ENCODE results near the gene RUFY3. TPM values are rescaled to one million over a fixed set of nuclear protein-coding genes. Genes with fewer than 3 reads are reported as not detected.
"Not testable (repeated sequence)": the region's sequence is repeated elsewhere in the genome, so short reads cannot be mapped to it uniquely, and the experiment has no call there.

RUFY3 gene
- 10 to 100 TPM; 41.9 to 42.9 TPM for total RNA-seq
- polyA plus RNA-seq: 1 to 10 TPM; 8.4 to 9.3 (median 8.6) TPM
- total RNA-seq: 19.0 to 67.3 (median 51.8) reads per million in 6 experiments

GRCh38 chr4:70721747-70722146 lies at the start of gene RUFY3:
Gene RUFY3 (plus strand): TSS chr4:70721964. CDS start chr4:70722574, 610 bp downstream.
- ATAC-seq: no peak
- peaks cover 8 to 31% (median 25%) of the 10 kb centered on the region in 4 donors for H3K4me1 Mint-ChIP-seq
- H3K27ac Mint-ChIP-seq: peak within 1 kb of the TSS; percentile 25 to 90 (median 80)
- peak within 1 kb of the TSS; percentile 3 to 65 (median 50) for H3K4me3 Mint-ChIP-seq
- POLR2A ChIA-PET: interaction anchor here (0.9 to 2.6 kb wide), 5 partner anchors 13 to 118 kb away, joined by 3 to 16 read pairs (median 5); partner anchors contain the start of gene GRSF1
- DNase-seq: no peak
- no peaks in the 10 kb centered on the region for H3K36me3 Mint-ChIP-seq
- H3K27me3 Mint-ChIP-seq: no peaks in the 10 kb centered on the region
- no peaks in the 10 kb centered on the region for H3K9me3 Mint-ChIP-seq

GRCh38 chr4:70674191-70674590 lies 47.6 kb upstream of the RUFY3 start:
- DNase-seq (no peak), ATAC-seq (no peak)
- no peaks in the 10 kb centered on the region for H3K9me3 Mint-ChIP-seq
- peaks cover 6 to 37% (median 23%) of the 10 kb centered on the region in 4 donors for H3K4me1 Mint-ChIP-seq
- H3K27ac Mint-ChIP-seq: no peak overlapping the region
- POLR2A ChIA-PET: interaction anchor here (1.2 kb wide), 1 partner anchor 11 kb away, joined by 3 read pairs; no protein-coding TSS in a partner anchor
- no peak overlapping the region for H3K4me3 Mint-ChIP-seq
- no peaks in the 10 kb centered on the region for H3K36me3 Mint-ChIP-seq
- peaks cover 0 to 2% (median 0%) of the 10 kb centered on the region in 5 donors for H3K27me3 Mint-ChIP-seq

DNA sequence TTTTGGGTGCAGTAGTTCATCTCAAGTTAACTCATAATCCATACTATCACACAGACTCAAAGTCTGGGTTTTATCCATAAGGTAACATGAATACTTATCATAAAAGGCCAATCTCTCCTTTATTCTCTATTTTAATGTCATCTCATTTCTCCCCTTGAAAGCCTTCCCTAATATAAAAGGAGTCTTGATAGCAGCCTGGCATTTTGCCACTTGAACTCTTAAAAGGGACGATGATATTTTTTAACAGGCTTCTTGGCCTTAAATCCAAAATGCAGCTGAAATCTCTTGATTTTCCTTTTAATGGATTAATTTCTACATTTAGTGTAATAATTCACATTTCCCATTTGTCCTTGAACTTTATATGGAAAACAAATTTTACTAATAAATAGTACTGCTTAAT lies 47.0 kb upstream of the RUFY3 start:
- H3K27me3 Mint-ChIP-seq: peaks cover 0 to 2% (median 0%) of the 10 kb centered on the region in 5 donors

GRCh38 chr4:70676554-70677090 lies 45.1 kb upstream of the RUFY3 start:
- H3K4me1 Mint-ChIP-seq: peaks cover 6 to 51% (median 30%) of the 10 kb centered on the region in 4 donors
- ATAC-seq (no peak), DNase-seq (no peak)
- no peaks in the 10 kb centered on the region for H3K9me3 Mint-ChIP-seq
- H3K27ac Mint-ChIP-seq: peak overlapping the region in 4 of 10 donors; percentile 7 to 43 (median 16)
- H3K27me3 Mint-ChIP-seq: peaks cover 0 to 2% (median 0%) of the 10 kb centered on the region in 5 donors
- H3K4me3 Mint-ChIP-seq: peak overlapping the region in 2 of 10 donors; percentile 41 to 59
- H3K36me3 Mint-ChIP-seq: no peaks in the 10 kb centered on the region
- POLR2A ChIA-PET: interaction anchor here (2.8 kb wide), 1 partner anchor 11 kb away, joined by 16 read pairs; the partner anchor contains the start of gene UTP3

More for the DNA sequence above, 47.0 kb upstream of the RUFY3 start:
- Mint-ChIP-seq H3K4me3 (no peak overlapping the region), H3K27ac (no peak overlapping the region), H3K36me3 (no peaks in the 10 kb centered on the region), H3K9me3 (no peaks in the 10 kb centered on the region), H3K4me1 (peaks cover 6 to 43% (median 26%) of the 10 kb centered on the region in 4 donors)
- POLR2A ChIA-PET: interaction anchor here (1.2 kb wide), 1 partner anchor 11 kb away, joined by 3 read pairs; no protein-coding TSS in a partner anchor
- ATAC-seq (no peak), DNase-seq (no peak)

DNA sequence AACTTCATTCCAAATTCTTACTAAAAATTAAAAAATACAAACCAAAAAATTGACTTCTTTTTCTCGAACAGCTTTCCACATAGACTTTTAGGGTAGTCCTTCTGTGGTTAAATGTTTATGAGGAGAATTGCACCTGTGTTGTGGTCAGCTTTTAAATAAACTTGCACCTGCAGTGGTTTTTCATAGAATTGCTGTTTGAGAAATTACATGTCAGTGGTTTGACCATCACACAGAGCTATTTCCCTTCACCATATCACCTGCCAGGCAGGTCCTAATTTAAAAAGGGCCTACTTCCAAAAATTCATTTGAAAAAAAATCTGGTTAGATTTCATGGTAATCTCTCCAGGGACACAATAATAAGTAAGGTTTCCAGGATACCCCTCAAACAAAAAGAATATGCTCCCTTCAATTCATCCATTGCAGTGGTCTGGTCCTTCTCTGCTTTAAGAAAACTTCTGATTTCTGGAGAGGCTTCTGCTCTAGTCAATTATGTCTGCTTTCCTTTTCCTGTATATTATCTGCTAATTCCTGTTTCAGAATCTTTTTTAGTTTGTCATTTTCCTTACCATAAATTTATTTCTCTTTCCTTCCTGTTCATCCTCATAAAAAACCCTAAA lies 43.3 kb upstream of the RUFY3 start:
- H3K27me3 Mint-ChIP-seq: peaks cover 0 to 2% (median 0%) of the 10 kb centered on the region in 5 donors
- POLR2A ChIA-PET: interaction anchor here (1.2 to 2.8 kb wide), 2 partner anchors 9 to 56 kb away, joined by 3 to 16 read pairs; partner anchors contain the start of gene UTP3
- H3K9me3 Mint-ChIP-seq: no peaks in the 10 kb centered on the region
- ATAC-seq (no peak), DNase-seq (no peak)
- H3K4me1 Mint-ChIP-seq: peaks cover 6 to 45% (median 30%) of the 10 kb centered on the region in 4 donors
- H3K36me3 Mint-ChIP-seq: no peaks in the 10 kb centered on the region
- H3K4me3 Mint-ChIP-seq: peak overlapping the region in 7 of 10 donors; percentile 11 to 40 (median 15)
- H3K27ac Mint-ChIP-seq: peak overlapping the region in 9 of 10 donors; percentile 1 to 85 (median 41)

DNA sequence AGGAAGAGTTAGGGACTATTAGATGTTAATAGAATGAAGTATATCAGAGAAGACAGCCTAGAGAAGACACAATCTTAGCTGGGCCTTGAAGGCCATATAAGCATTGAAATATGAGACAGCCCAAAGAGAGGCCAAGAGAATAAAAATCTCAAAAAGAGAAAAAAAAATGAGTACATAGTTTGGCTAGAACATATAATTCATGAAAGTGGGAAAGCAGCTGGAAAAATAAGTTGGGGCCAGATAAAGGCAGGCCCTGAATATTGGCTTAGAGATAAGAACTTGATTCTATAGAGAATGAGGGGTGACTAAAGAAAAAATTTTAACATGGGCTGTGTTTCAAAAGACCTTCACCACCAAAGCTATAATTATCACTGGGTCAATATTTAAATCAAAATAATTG lies 40.8 kb upstream of the RUFY3 start:
- Mint-ChIP-seq H3K4me1 (peaks cover 6 to 45% (median 30%) of the 10 kb centered on the region in 4 donors), H3K9me3 (no peaks in the 10 kb centered on the region), H3K4me3 (no peak overlapping the region), H3K27me3 (no peaks in the 10 kb centered on the region), H3K36me3 (no peaks in the 10 kb centered on the region), H3K27ac (peak overlapping the region in 1 of 10 donors; percentile 48)
- ATAC-seq (no peak), DNase-seq (no peak)
- POLR2A ChIA-PET: interaction anchor here (1.1 kb wide), 1 partner anchor 23 kb away, joined by 3 read pairs; no protein-coding TSS in a partner anchor

- no peaks in the 10 kb centered on the region for H3K27me3 Mint-ChIP-seq
- no peaks in the 10 kb centered on the region for H3K36me3 Mint-ChIP-seq
- peaks cover 4 to 42% (median 26%) of the 10 kb centered on the region in 4 donors for H3K4me1 Mint-ChIP-seq
- ATAC-seq: no peak
- POLR2A ChIA-PET: interaction anchor here (0.6 to 1.1 kb wide), 2 partner anchors 22 to 56 kb away, joined by 3 read pairs; no protein-coding TSS in a partner anchor
- DNase-seq: no peak
- H3K9me3 Mint-ChIP-seq: no peaks in the 10 kb centered on the region
- H3K4me3 Mint-ChIP-seq: no peak overlapping the region
- no peak overlapping the region for H3K27ac Mint-ChIP-seq
These were observed 40.1 kb upstream of the RUFY3 start for GRCh38 chr4:70681704-70682103.

DNA sequence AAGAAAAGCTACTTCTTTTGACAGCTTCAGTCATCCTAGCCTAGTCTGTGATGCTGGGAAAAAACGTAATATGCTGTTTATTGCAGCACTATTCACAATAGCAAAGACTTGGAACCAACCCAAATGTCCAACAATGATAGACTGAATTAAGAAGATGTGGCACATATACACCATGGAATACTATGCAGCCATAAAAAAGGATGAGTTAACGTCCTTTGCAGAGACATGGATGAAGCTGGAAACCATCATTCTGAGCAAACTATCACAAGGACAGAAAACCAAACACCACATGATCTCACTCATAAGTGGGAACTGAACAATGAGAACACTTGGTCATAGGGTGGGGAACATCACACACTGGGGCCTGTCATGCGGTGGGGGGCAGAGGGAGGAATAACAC lies 39.6 kb upstream of the RUFY3 start:
- ATAC-seq, H3K27me3 Mint-ChIP-seq, DNase-seq, H3K4me3 Mint-ChIP-seq, H3K9me3 Mint-ChIP-seq, H3K27ac Mint-ChIP-seq, H3K36me3 Mint-ChIP-seq: not testable (repeated sequence)
- POLR2A ChIA-PET: interaction anchor here (0.6 to 1.1 kb wide), 2 partner anchors 22 to 55 kb away, joined by 3 read pairs; no protein-coding TSS in a partner anchor
- peaks cover 4 to 38% (median 23%) of the 10 kb centered on the region in 4 donors for H3K4me1 Mint-ChIP-seq

DNA sequence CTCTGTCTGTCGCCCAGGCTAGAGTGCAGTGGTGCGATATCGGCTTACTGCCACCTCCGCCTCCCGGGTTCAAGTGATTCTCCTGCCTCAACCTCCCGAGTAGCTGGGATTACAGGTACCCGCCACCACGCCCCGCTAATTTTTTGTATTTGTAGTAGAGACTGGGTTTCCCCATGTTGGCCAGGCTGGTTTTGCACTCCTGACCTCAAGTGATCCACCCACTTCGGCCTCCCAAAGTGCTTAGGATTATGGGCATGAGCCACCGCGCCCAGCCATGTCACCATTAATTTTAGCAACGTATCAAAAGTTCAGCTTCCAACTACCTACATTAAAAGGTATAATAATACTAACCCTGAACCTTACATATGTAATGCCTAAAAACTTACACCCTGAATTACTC lies 34.4 kb upstream of the RUFY3 start:
- POLR2A ChIA-PET: interaction anchor here (0.7 to 4.7 kb wide), 10 partner anchors 10 to 307 kb away, joined by 3 to 109 read pairs (median 4); partner anchors contain the start of genes GRSF1 and MOB1B
- Mint-ChIP-seq H3K9me3 (peaks cover 0 to 12% (median 0%) of the 10 kb centered on the region in 9 donors), H3K27me3 (no peaks in the 10 kb centered on the region), H3K4me3 (peak overlapping the region; percentile 95 to 100 (median 98)), H3K36me3 (peaks cover 11 to 18% (median 12%) of the 10 kb centered on the region in 3 donors), H3K4me1 (peaks cover 19 to 50% (median 40%) of the 10 kb centered on the region in 4 donors), H3K27ac (peak overlapping the region; percentile 98 to 100 (median 99))
- DNase-seq (peak in 1 of 10 donors; percentile 63), ATAC-seq (no peak)

GRCh38 chr4:70687821-70688794 lies 33.7 kb upstream of the RUFY3 start, which contains the start of gene UTP3:
Gene UTP3 (plus strand): TSS chr4:70688532. CDS start chr4:70688678, 146 bp downstream.
- Mint-ChIP-seq H3K4me3 (peak within 1 kb of the TSS; percentile 95 to 100 (median 98)), H3K36me3 (peaks cover 11 to 18% (median 13%) of the 10 kb centered on the region in 3 donors), H3K27me3 (no peaks in the 10 kb centered on the region), H3K27ac (peak within 1 kb of the TSS; percentile 98 to 100 (median 99)), H3K4me1 (peaks cover 19 to 52% (median 40%) of the 10 kb centered on the region in 4 donors), H3K9me3 (peaks cover 0 to 12% (median 0%) of the 10 kb centered on the region in 9 donors)
- ATAC-seq (peak; percentile 87 to 91), DNase-seq (peak; percentile 87 to 95 (median 91))
- POLR2A ChIA-PET: interaction anchor here (0.6 to 4.7 kb wide), 13 partner anchors 9 to 306 kb away, joined by 3 to 109 read pairs (median 4); partner anchors contain the start of genes GRSF1 and MOB1B

GRCh38 chr4:70688795-70689231 lies 33.0 kb upstream of the RUFY3 start:
- Mint-ChIP-seq H3K36me3 (peaks cover 11 to 18% (median 17%) of the 10 kb centered on the region in 3 donors), H3K27ac (peak overlapping the region; percentile 98 to 100 (median 99)), H3K27me3 (no peaks in the 10 kb centered on the region), H3K9me3 (peaks cover 0 to 12% (median 0%) of the 10 kb centered on the region in 9 donors), H3K4me1 (peaks cover 19 to 52% (median 41%) of the 10 kb centered on the region in 4 donors), H3K4me3 (peak overlapping the region; percentile 95 to 100 (median 98))
- POLR2A ChIA-PET: interaction anchor here (0.6 to 4.7 kb wide), 10 partner anchors 8 to 213 kb away, joined by 3 to 109 read pairs (median 5); partner anchors contain the start of genes GRSF1 and MOB1B
- DNase-seq: peak in 4 of 10 donors; percentile 10 to 57 (median 16)
- no peak for ATAC-seq

Measured in naive thymus-derived CD8-positive, alpha-beta T cell (primary cell).